Right lobe of liver (tissue), 6 donors: Measurements from ENCODE around the gene MYL12A. TPM values are rescaled to one million over a fixed set of nuclear protein-coding genes. Genes with fewer than 3 reads are reported as not detected.
A peak's percentile ranks its signal among the peaks of the same experiment; 100 is the strongest.
"Not testable (repeated sequence)": the region's sequence is repeated elsewhere in the genome, so short reads cannot be mapped to it uniquely, and the experiment has no call there.

Source experiments
- ATAC-seq, 4 donors: fragments of 200-7000 bp; cut with Tn5 transposase; one replicate each; pipeline ENCODE4 v1.9.1; 2020; ENCODE audit warnings: mild to moderate bottlenecking in 4 of 4, moderate library complexity in 4 of 4
- DNase-seq, 3 donors: peaks; one replicate each; pipeline ENCODE4 v3.0.0-alpha.2; 2020
- H3K27ac ChIP-seq, 3 donors: fragments of 200-600 bp; one replicate each; pipeline ENCODE4 v1.8.0; 2022
- H3K27me3 ChIP-seq, 2 donors: fragments of 200-600 bp; one replicate each; pipeline ENCODE4 v1.8.0; 2022
- H3K36me3 ChIP-seq, 4 donors: fragments of 200-600 bp; sonication (generic) in 1 of 4; one replicate each; pipeline versions ENCODE4 v1.5.1 to v1.8.0; 2017 to 2022; ENCODE audit warnings: control low read depth in 1 of 4
- H3K4me1 ChIP-seq, 4 donors: fragments of 200-600 bp; sonication (generic) in 1 of 4; one replicate each; pipeline versions ENCODE4 v1.5.1 to v1.8.0; 2017 to 2022; ENCODE audit warnings: control low read depth in 1 of 4
- H3K4me3 ChIP-seq, 3 donors: fragments of 200-600 bp; one replicate each; pipeline ENCODE4 v1.8.0; 2022
- H3K9me3 ChIP-seq, 4 donors: fragments of 200-600 bp; sonication (generic) in 1 of 4; one replicate each; pipeline versions ENCODE4 v1.5.1 to v1.8.0; 2017 to 2022; ENCODE audit warnings: control low read depth in 1 of 4
- POLR2A ChIP-seq: fragments of 450-650 bp; IDR thresholded peaks from one replicate; pipeline ENCODE4 v1.6.1; 2017; ENCODE audit warnings: antibody characterized with exemption, mild to moderate bottlenecking
- WGBS: methylation state at CpG from one replicate; pipeline ENCODE4 v1.1.6; 2018; ENCODE audit warnings: low coverage, low lambda C conversion rate; ENCODE audit not compliant: insufficient coverage; ENCODE audit errors: missing lambda C conversion rate; 5-methylcytosine and 5-hydroxymethylcytosine counted together
- intact Hi-C, 2 donors: fragments of 100-400 bp; cut with DNase I; formaldehyde crosslinking; loops; one replicate each; pipeline versions ENCODE4 v1.11.2 to v1.14.1; 2022
- long read RNA-seq: library from polyadenylated mRNA; unstranded; transcript quantifications from one replicate; pipeline ENCODE4 v2.0.0, GENCODE V29; 2019
- total RNA-seq, 6 experiments: library from RNA; depleted of rRNA in 2 of 6; stranded (reverse); fragments of >200 nt in 2 of 6; fragmentation: NEBNext Ultra II Directional in 3 of 6; extraction: Animal tissue kit (Norgen Biotek cat#: 25700) in 3 of 6; gene quantifications; one replicate each; pipeline versions ENCODE4 v1.1.0 to v1.2.4, GENCODE V29; 2016 to 2023
- TF ChIP-seq, protein P1 (sequence below), 4 donors: fragments of 200-600 bp in 3 of 4; fragments of 450-650 bp in 1 of 4; IDR thresholded peaks; one replicate each; pipeline versions ENCODE4 v1.5.1 to v1.8.0; 2016 to 2022; ENCODE audit warnings: antibody characterized with exemption in 4 of 4, mild to moderate bottlenecking in 2 of 4
- donor health status: DM: no; HTN: yes; CAD: no.
- donor health status: DM: no; HTN: no; CAD: no.
- donor health status: DM: no; HTN: no; CAD: no.
- donor health status: DM: no; HTN: yes; CAD: no.
- donor health status: DM: no; HTN: yes; CAD: no.

MYL12A gene
- total RNA-seq, result 100 to 1,000 TPM in 5 of 6 experiments, 10 to 100 TPM in 1; 82.1 to 309 (median 225) TPM
- long read RNA-seq, transcript MYL12A-201 (4 exons, 1,229 nt), result major isoform, 68 of 79 reads
- long read RNA-seq, partial matches to known transcripts, result 3 of 79 reads
- long read RNA-seq, other reads (novel, unspliced or antisense), result 7 of 79 reads

DNA sequence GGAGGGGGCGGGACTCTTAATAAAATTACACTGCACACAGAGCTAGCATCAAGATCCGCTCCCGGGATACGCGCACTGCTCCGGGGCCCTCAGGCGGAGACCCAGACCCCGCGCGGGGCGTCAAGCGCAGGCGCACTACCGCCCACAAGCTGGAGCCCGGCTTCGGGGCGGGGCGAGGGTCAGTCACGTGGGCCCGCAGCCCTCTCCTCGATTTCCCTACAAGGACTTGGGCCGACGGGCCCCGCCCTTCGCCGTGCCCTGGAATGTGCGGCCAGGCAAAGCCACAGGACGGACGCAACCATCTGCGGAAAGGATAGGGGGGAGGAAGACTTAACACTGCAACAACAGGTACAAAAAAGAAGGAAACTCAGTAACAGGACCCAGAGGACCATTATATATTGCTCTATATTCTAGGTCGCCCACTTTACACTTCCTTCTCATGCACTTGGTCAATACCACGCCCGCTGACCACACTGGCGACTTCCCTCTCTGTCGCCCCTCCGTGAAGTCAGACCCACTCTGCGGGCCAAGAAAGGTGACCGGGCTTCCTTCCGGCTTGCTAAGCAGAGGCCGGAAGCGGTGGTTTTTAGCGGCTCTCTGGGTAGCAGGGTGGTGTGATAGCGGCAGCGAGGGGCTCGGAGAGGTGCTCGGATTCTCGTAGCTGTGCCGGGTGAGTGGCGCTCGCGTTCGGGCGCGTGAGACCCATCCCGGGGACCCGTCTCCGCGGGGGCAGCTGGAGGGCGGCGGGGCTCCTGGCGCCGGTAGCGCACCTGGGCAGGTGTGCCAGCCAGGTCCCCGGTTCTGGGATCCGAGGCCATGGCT is at the start of gene MYL12A:
Gene MYL12A, plus strand, starts transcription at position 562 of the 822 bp plus-strand sequence. CDS start 5,447 bp downstream, outside the sequence.
- intact Hi-C loops, result loop anchor here in 1 of 2 donors (10.0 kb wide), 1 partner anchor 313 kb away; no protein-coding TSS in a partner anchor

DNA sequence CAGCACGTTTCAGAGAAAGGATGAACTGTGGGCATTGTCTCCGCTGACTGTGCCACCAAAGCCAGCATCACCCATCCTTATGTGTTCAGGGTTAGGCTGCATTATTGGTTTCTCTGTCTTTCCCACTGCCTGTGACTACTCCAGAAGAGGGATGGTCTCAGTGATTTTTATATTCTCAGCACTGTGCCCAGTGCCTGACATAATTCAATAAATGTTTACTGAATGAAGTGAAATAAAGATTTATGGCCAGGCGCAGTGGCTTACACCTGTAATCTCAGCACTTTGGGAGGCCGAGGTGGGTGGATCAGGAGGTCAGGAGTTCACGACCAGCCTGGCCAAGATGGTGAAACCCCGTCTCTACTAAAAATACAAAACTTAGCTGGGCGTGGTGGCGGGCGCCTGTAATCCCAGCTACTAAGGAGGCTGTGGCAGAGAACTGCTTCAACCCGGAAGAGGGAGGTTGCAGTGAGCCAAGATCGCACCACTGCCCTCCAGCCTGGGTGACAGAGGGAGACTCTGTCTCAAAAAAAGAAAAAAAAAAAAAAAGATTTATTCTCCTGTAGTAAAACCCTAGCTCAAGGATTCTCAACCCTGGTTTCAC is 49.2 kb upstream of the MYL12A start:
- Histone ChIP-seq H3K4me1 (peaks cover 0 to 13% (median 0%) of the 10 kb centered on the region in 4 donors), H3K9me3 (peaks cover 0 to 11% (median 0%) of the 10 kb centered on the region in 4 donors)
- H3K27me3 ChIP-seq, DNase-seq, H3K4me3 ChIP-seq, intact Hi-C loops, ATAC-seq, H3K27ac ChIP-seq, H3K36me3 ChIP-seq: not testable (repeated sequence)
- WGBS, result 79% methylated on average over 8 of the region's 11 CpGs

More for the DNA sequence above, at the start of gene MYL12A:
- Histone ChIP-seq H3K9me3 (no peaks in the 10 kb centered on the region), H3K27me3 (no peaks in the 10 kb centered on the region), H3K4me1 (peaks cover 0 to 39% (median 6%) of the 10 kb centered on the region in 4 donors), H3K36me3 (no peaks in the 10 kb centered on the region), H3K4me3 (peak within 1 kb of the TSS; percentile 87 to 95 (median 89)), H3K27ac (peak within 1 kb of the TSS; percentile 99 to 100 (median 99))
- TF ChIP-seq, protein P1, sequence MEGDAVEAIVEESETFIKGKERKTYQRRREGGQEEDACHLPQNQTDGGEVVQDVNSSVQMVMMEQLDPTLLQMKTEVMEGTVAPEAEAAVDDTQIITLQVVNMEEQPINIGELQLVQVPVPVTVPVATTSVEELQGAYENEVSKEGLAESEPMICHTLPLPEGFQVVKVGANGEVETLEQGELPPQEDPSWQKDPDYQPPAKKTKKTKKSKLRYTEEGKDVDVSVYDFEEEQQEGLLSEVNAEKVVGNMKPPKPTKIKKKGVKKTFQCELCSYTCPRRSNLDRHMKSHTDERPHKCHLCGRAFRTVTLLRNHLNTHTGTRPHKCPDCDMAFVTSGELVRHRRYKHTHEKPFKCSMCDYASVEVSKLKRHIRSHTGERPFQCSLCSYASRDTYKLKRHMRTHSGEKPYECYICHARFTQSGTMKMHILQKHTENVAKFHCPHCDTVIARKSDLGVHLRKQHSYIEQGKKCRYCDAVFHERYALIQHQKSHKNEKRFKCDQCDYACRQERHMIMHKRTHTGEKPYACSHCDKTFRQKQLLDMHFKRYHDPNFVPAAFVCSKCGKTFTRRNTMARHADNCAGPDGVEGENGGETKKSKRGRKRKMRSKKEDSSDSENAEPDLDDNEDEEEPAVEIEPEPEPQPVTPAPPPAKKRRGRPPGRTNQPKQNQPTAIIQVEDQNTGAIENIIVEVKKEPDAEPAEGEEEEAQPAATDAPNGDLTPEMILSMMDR (IDR thresholded peaks at IDR 0.05), result no peak
- TF ChIP-seq POLR2A, result peak; percentile 96
- peak; percentile 76 to 87 (median 84) for ATAC-seq
- DNase-seq, result peak; percentile 99
- WGBS, result under 1% methylated on average over 28 of the region's 65 CpGs

DNA sequence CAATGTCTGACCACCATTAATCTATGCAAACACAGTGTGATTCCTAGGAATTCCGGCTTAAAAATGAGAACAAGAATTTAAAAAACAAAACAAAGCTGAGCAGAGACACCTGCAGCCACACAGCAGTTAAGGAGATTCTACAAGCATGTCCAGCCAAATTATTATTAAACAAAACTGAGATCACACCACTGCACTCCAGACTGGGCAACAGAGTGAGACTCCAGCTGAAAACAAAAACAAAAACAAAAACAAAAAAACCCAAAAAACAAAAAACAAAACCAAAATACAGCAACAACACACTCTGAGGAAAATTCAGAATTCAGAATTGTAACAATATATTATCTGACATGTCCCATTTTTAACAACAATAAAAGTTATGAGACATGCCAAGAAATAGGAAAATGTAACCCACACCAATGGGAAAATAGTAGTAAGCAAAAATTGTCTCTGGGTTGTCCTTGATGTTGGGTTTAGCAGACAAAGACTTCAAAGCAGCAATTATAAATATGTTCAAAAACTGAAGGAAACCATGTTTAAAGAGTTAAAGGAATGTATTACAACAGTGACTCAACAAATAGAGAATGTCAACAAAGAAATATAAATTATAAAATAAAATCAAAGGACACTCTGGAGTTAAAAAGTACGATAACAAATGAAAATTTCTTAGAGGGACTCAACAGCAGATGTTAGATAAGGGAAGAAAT is 47.5 kb upstream of the MYL12A start:
- Histone ChIP-seq H3K4me1 (no peaks in the 10 kb centered on the region), H3K27ac (no peak overlapping the region), H3K9me3 (peaks cover 0 to 11% (median 0%) of the 10 kb centered on the region in 4 donors), H3K27me3 (no peaks in the 10 kb centered on the region), H3K36me3 (no peaks in the 10 kb centered on the region), H3K4me3 (no peak overlapping the region)
- intact Hi-C loops, result no loop called here
- ATAC-seq, result no peak
- TF ChIP-seq, protein P1 (IDR thresholded peaks at IDR 0.05), result no peak
- TF ChIP-seq POLR2A, result no peak
- 73% methylated on average over 2 of the region's 2 CpGs for WGBS
- no peak for DNase-seq

DNA sequence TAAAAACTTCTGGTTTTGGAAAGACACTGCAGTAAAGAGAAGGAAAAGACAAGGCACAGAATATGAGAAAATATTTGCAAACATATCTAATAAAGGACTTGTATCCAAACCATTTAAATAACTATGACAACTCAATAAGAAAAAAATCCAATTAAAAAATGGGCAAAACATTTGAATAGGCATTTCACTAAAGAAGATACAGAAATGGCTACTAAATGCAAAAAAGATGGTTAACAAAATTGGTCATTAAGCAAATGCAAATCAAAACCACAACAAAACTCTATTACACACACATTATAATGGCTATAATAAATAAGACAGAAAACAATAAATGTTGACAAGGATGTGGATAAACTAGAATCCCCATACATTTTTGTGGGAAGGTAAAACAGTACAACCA is 42.4 kb upstream of the MYL12A start:
- Histone ChIP-seq H3K36me3 (no peaks in the 10 kb centered on the region), H3K4me3 (no peak overlapping the region), H3K27me3 (no peaks in the 10 kb centered on the region), H3K9me3 (peaks cover 0 to 11% (median 0%) of the 10 kb centered on the region in 4 donors), H3K27ac (no peak overlapping the region), H3K4me1 (no peaks in the 10 kb centered on the region)
- intact Hi-C loops, result no loop called here
- TF ChIP-seq, protein P1 (IDR thresholded peaks at IDR 0.05), result no peak
- TF ChIP-seq POLR2A, result no peak
- ATAC-seq (no peak), DNase-seq (no peak)
